HepG2 (cell line): ENCODE measurements around the gene EIF4G2. TPM values are rescaled to one million over a fixed set of nuclear protein-coding genes. Genes with fewer than 3 reads are reported as not detected.

Source experiments
- ATAC-seq: fragments of 200-7000 bp; cut with Tn5 transposase; 3 replicates; pipeline ENCODE4 v1.9.1; 2020; ENCODE audit warnings: mild to moderate bottlenecking, moderate library complexity
- BruUV-seq: library from RNA; stranded (reverse); fragments of 400-500 nt; replicated peaks from 2 replicates; lab custom pipeline; 2021; lab: Mats Ljungman, UMichigan
- CTCF ChIA-PET: fragments of 300-600 bp; formaldehyde crosslinking; extraction: SDS; loops from one replicate; lab custom pipeline; 2021; ENCODE audit warnings: low total read pairs, inconsistent platforms, low intra/inter-chr PET ratio; lab: Yijun Ruan, JAX
- POLR2A ChIA-PET: fragments of 350-600 bp; sonication (Branson Sonifier 250); formaldehyde crosslinking; loops from one replicate; lab custom pipeline; 2020; ENCODE audit warnings: antibody characterized with exemption, inconsistent platforms; lab: Yijun Ruan, JAX
- DNase-seq: peaks from one replicate; pipeline ENCODE4 v3.0.0-alpha.2; 2015; ENCODE audit warnings: low spot score
- FAIRE-seq: peaks from 3 replicates; lab custom pipeline; 2011; peaks lifted over from hg19 to GRCh38; lab: Jason Lieb, UNC
- H2AFZ ChIP-seq: one replicate; pipeline ENCODE4 v1.6.1; 2011; ENCODE audit warnings: low read length, inconsistent platforms
- H3K27ac ChIP-seq: fragments of 300-600 bp; 3 replicates; pipeline ENCODE4 v1.8.0; 2011; ENCODE audit warnings: mixed run types, mild to moderate bottlenecking, mixed read lengths, low read length, inconsistent platforms; ENCODE audit not compliant: insufficient read depth; ENCODE audit errors: extremely low read length
- H3K27me3 ChIP-seq, 2 experiments: fragments of 200-600 bp in 1 of 2; 2 replicates in 1 of 2; 3 replicates in 1 of 2; pipeline versions ENCODE4 v1.6.0 to v1.8.0; 2011; ENCODE audit warnings: low read length in 2 of 2, mild to moderate bottlenecking in 2 of 2, moderate library complexity in 2 of 2, inconsistent platforms in 1 of 2; ENCODE audit not compliant: insufficient read depth in 2 of 2, control insufficient read depth in 1 of 2
- H3K36me3 ChIP-seq, 2 experiments: fragments of 200-600 bp in 1 of 2; replicated peaks in 1 of 2; 2 replicates in 1 of 2; 3 replicates in 1 of 2; pipeline versions ENCODE4 v1.5.1 to v1.8.0; 2011; ENCODE audit warnings: low read length in 2 of 2, inconsistent platforms in 1 of 2; ENCODE audit not compliant: insufficient read depth in 2 of 2, control insufficient read depth in 1 of 2
- H3K4me1 ChIP-seq: 2 replicates; pipeline ENCODE4 v1.5.1; 2012; ENCODE audit warnings: low read length, inconsistent platforms; ENCODE audit not compliant: insufficient read depth
- H3K4me2 ChIP-seq: 2 replicates; pipeline ENCODE4 v1.6.0; 2011; ENCODE audit warnings: low read depth, low read length, inconsistent platforms
- H3K4me3 ChIP-seq, 3 experiments: fragments of 200-600 bp in 1 of 3; sonication (generic), shearing (Covaris generic) in 1 of 3; replicated peaks in 1 of 3; 2 replicates each; pipeline ENCODE4 v1.5.1; 2011 to 2016; ENCODE audit warnings: low read length in 3 of 3, inconsistent platforms in 2 of 3, low read depth in 2 of 3, mild to moderate bottlenecking in 2 of 3, control low read depth in 1 of 3, mixed read lengths in 1 of 3; ENCODE audit not compliant: insufficient read depth in 1 of 3
- H3K79me2 ChIP-seq: one replicate; pipeline ENCODE4 v1.6.1; 2011; ENCODE audit warnings: low read length, inconsistent platforms; ENCODE audit not compliant: insufficient read depth
- H3K9ac ChIP-seq: 2 replicates; pipeline ENCODE4 v1.6.0; 2011; ENCODE audit warnings: mild to moderate bottlenecking, low read depth, low read length, inconsistent platforms; ENCODE audit not compliant: insufficient read depth
- H3K9me3 ChIP-seq: 2 replicates; pipeline ENCODE4 v1.5.1; 2012; ENCODE audit warnings: mild to moderate bottlenecking, low read length
- H4K20me1 ChIP-seq: 2 replicates; pipeline ENCODE4 v1.6.0; 2011; ENCODE audit warnings: inconsistent platforms, mild to moderate bottlenecking, low read length, moderate library complexity; ENCODE audit not compliant: insufficient read depth
- CEBPG ChIP-seq: IDR thresholded peaks from 2 replicates; pipeline ENCODE4 v1.6.1; 2016
- HDAC1 ChIP-seq: sonication (generic); formaldehyde crosslinking; IDR thresholded peaks from 2 replicates; pipeline ENCODE4 v1.5.1; 2020; ENCODE audit warnings: mild to moderate bottlenecking, missing genetic modification reagents
- KIAA2018 ChIP-seq: sonication (generic); formaldehyde crosslinking; IDR thresholded peaks from 2 replicates; pipeline ENCODE4 v1.5.0; 2020; ENCODE audit warnings: mild to moderate bottlenecking, missing genetic modification reagents, borderline replicate concordance
- USF2 ChIP-seq, 2 experiments: sonication (generic) in 1 of 2; formaldehyde crosslinking in 1 of 2; IDR thresholded peaks; 2 replicates each; pipeline versions ENCODE4 v1.5.1 to v1.6.1; 2011 to 2020; ENCODE audit warnings: borderline replicate concordance in 1 of 2, low read depth in 1 of 2, low read length in 1 of 2, mild to moderate bottlenecking in 1 of 2, missing genetic modification reagents in 1 of 2, moderate library complexity in 1 of 2
- WGBS: methylation state at CpG from one replicate; pipeline ENCODE4 v1.1.6; 2017; ENCODE audit warnings: low lambda C conversion rate; 5-methylcytosine and 5-hydroxymethylcytosine counted together
- in situ Hi-C: cut with HindIII; loops from 2 replicates; pipeline ENCODE4 v1.10.0; 2017; ENCODE audit warnings: low pct_unique_long_range_greater_than_20kb; ENCODE audit not compliant: extremely low pct_ligation_motif_present
- intact Hi-C: fragments of 100-400 bp; cut with micrococcal nuclease; formaldehyde crosslinking; loops from one replicate; pipeline ENCODE4 v1.10.0; 2022; ENCODE audit not compliant: unreplicated experiment
- polyA plus RNA-seq, 8 experiments: library from polyadenylated mRNA; depleted of rRNA in 3 of 8; stranded (reverse) in 7 of 8; unstranded in 1 of 8; fragments of >200 nt; fragmentation: Illumina TruSeq in 4 of 8; extraction: Trizol in 4 of 8; gene quantifications; 2 replicates each; pipeline versions ENCODE4 v1.2.1 to v1.2.3, GENCODE V29; 2011 to 2016; ENCODE audit warnings: low read depth in 4 of 8, missing spikeins in 1 of 8, mixed read lengths in 1 of 8; ENCODE audit not compliant: insufficient read depth in 1 of 8
- total RNA-seq, 5 experiments: library from RNA; depleted of rRNA; stranded (reverse); fragments of >200 nt; fragmentation: Illumina TruSeq; extraction: Trizol; gene quantifications; 2 replicates each; pipeline ENCODE4 v1.2.3, GENCODE V29; 2016; ENCODE audit warnings: low read depth in 1 of 5
- TF ChIP-seq, protein P1 (sequence below): sonication (generic); formaldehyde crosslinking; IDR thresholded peaks from 2 replicates; pipeline ENCODE4 v1.5.0; 2020; ENCODE audit warnings: missing genetic modification reagents
- TF ChIP-seq, protein P2 (sequence below): sonication (generic); formaldehyde crosslinking; IDR thresholded peaks from 2 replicates; pipeline ENCODE4 v1.8.0; 2022; ENCODE audit warnings: missing genetic modification reagents, low read depth, mild to moderate bottlenecking, borderline replicate concordance
- TF ChIP-seq, protein P3 (sequence below): sonication (generic); formaldehyde crosslinking; IDR thresholded peaks from 2 replicates; pipeline ENCODE4 v1.5.0; 2020; ENCODE audit warnings: mild to moderate bottlenecking, missing genetic modification reagents

EIF4G2 gene
- total and polyA plus RNA-seq, 2 of the 13 experiments (the other 11 are each of a cell fraction or from before 2014, with no cell fraction given): 362 to 546 TPM

DNA sequence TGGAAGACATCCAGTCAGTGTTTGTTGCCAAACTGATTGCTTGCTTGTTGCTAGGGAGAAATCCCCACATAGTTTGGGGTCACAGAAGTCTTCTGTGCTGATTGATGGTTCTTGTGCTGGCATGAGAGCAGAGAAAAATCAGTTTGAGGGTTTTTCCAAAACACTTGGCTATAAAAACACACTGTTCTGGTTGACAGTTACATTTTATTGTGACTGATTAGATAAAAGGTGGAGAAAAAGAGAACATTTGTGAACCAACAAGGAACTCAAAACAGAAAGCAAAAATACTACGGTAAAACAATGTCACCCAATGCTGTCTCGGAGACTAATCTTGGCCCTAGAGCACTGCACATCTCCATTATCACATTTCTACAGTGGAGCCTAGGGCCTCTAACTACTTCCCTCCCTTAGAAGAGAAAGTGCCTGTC lies 14.4 kb upstream of the EIF4G2 start:
- H3K9me3 ChIP-seq: no peaks in the 10 kb centered on the region
- FAIRE-seq: no peak
- ATAC-seq: no peak
- no peak overlapping the region for H3K4me2 ChIP-seq
- intact Hi-C loops (no loop called here), in situ Hi-C loops (no loop called here)
- no peaks in the 10 kb centered on the region for H3K4me1 ChIP-seq
- ChIA-PET CTCF (no interaction called here), POLR2A (interaction anchor here (1.1 kb wide), 1 partner anchor 14 kb away, joined by 3 read pairs; the partner anchor contains the start of gene EIF4G2)
- DNase-seq: no peak
- no peak overlapping the region for H3K9ac ChIP-seq
- H3K27ac ChIP-seq: no peak overlapping the region
- BruUV-seq: no TSS peak
- no peaks in the 10 kb centered on the region for H3K79me2 ChIP-seq
- WGBS: 96% methylated on average over 2 of the region's 2 CpGs
- H3K27me3 ChIP-seq: no peaks in the 10 kb centered on the region
- H4K20me1 ChIP-seq: no peaks in the 10 kb centered on the region
- H3K36me3 ChIP-seq: no peaks in the 10 kb centered on the region
- no peak overlapping the region for H2AFZ ChIP-seq
- H3K4me3 ChIP-seq: no peak overlapping the region
- no peak for TF ChIP-seq CEBPG
- no peak for TF ChIP-seq HDAC1 (CRISPR knock-in tag)
- TF ChIP-seq, protein P1, sequence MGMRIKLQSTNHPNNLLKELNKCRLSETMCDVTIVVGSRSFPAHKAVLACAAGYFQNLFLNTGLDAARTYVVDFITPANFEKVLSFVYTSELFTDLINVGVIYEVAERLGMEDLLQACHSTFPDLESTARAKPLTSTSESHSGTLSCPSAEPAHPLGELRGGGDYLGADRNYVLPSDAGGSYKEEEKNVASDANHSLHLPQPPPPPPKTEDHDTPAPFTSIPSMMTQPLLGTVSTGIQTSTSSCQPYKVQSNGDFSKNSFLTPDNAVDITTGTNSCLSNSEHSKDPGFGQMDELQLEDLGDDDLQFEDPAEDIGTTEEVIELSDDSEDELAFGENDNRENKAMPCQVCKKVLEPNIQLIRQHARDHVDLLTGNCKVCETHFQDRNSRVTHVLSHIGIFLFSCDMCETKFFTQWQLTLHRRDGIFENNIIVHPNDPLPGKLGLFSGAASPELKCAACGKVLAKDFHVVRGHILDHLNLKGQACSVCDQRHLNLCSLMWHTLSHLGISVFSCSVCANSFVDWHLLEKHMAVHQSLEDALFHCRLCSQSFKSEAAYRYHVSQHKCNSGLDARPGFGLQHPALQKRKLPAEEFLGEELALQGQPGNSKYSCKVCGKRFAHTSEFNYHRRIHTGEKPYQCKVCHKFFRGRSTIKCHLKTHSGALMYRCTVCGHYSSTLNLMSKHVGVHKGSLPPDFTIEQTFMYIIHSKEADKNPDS (CRISPR knock-in tag): no peak
- no peak for TF ChIP-seq USF2 (IDR thresholded peaks at IDR 0.05; ENCODE audit: low read depth, low read length)
- TF ChIP-seq USF2 (CRISPR knock-in tag; IDR thresholded peaks at IDR 0.05; ENCODE audit: borderline replicate concordance): no peak
- TF ChIP-seq, protein P2, sequence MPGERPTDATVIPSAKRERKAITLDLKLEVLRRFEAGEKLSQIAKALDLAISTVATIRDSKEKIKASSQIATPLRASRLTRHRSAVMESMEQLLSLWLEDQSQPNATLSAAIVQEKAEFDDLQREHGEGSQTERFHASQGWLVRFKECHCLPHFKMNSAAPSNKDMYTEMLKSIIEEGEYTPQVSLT (CRISPR knock-in tag): no peak
- TF ChIP-seq, protein P3, sequence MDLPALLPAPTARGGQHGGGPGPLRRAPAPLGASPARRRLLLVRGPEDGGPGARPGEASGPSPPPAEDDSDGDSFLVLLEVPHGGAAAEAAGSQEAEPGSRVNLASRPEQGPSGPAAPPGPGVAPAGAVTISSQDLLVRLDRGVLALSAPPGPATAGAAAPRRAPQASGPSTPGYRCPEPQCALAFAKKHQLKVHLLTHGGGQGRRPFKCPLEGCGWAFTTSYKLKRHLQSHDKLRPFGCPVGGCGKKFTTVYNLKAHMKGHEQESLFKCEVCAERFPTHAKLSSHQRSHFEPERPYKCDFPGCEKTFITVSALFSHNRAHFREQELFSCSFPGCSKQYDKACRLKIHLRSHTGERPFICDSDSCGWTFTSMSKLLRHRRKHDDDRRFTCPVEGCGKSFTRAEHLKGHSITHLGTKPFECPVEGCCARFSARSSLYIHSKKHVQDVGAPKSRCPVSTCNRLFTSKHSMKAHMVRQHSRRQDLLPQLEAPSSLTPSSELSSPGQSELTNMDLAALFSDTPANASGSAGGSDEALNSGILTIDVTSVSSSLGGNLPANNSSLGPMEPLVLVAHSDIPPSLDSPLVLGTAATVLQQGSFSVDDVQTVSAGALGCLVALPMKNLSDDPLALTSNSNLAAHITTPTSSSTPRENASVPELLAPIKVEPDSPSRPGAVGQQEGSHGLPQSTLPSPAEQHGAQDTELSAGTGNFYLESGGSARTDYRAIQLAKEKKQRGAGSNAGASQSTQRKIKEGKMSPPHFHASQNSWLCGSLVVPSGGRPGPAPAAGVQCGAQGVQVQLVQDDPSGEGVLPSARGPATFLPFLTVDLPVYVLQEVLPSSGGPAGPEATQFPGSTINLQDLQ (CRISPR knock-in tag): no peak
- no peak for TF ChIP-seq KIAA2018
